SK-N-MC (cell line): ENCODE measurements around the gene CORT.

Experiments used
- DNase-seq: peaks from one replicate; pipeline ENCODE4 v3.0.0-alpha.2; 2011; ENCODE audit warnings: low read depth, low spot score
- H3K27ac ChIP-seq: fragments of 200-600 bp; sonication (generic); 2 replicates; pipeline ENCODE4 v1.5.1; 2016; ENCODE audit warnings: mixed run types
- H3K36me3 ChIP-seq: fragments of 200-600 bp; sonication (generic); 2 replicates; pipeline ENCODE4 v1.6.1; 2017; ENCODE audit warnings: antibody characterized with exemption, low read length, mixed read lengths; ENCODE audit not compliant: insufficient read depth
- H3K4me3 ChIP-seq: fragments of 200-600 bp; sonication (generic); 2 replicates; pipeline ENCODE4 v1.5.1; 2016
- H3K9ac ChIP-seq: fragments of 200-600 bp; sonication (generic); 2 replicates; pipeline ENCODE4 v1.8.0; 2017; ENCODE audit warnings: mixed run types, mixed read lengths; ENCODE audit not compliant: insufficient read length
- H3K9me3 ChIP-seq: fragments of 200-600 bp; sonication (generic); 2 replicates; pipeline ENCODE4 v1.6.1; 2017; ENCODE audit warnings: low read depth, mild to moderate bottlenecking, antibody characterized with exemption, low read length, moderate library complexity, mixed read lengths
- EZH2 ChIP-seq: fragments of 200-600 bp; sonication (generic); IDR thresholded peaks from one replicate; pipeline ENCODE4 v1.6.1; 2017; ENCODE audit warnings: antibody characterized with exemption
- FOXP2 ChIP-seq: optimal IDR thresholded peaks from 2 replicates; pipeline ENCODE3; 2011; ENCODE audit warnings: mild to moderate bottlenecking, moderate library complexity; ENCODE audit not compliant: insufficient read depth; ENCODE audit errors: extremely low read length, control extremely low read depth
- POLR2AphosphoS5 ChIP-seq: IDR thresholded peaks from 2 replicates; pipeline ENCODE4 v1.6.1; 2012; ENCODE audit warnings: mild to moderate bottlenecking, low read depth, low read length, borderline replicate concordance

Gene CORT

DNA sequence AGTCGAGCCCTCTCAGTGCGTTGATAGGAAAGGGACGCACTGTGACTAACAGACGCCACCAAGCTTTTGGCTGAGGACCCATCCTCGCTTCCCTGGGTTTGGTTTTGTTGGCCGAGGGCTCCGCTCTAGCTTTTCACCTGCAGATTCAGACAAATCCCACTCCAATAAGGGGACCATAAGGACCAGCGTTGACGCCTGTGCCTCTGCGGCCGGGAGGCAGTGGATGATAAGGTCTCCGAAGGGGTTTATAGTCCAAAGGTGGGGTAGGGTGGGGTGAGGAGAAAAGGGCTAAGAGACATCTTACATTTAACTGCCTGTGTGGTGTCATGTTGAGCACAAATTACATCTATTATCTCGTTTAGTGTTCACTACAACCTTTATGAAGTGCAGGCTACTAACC lies 25.7 kb downstream of the CORT start:
- H3K9me3 ChIP-seq: no peaks in the 10 kb centered on the region
- peak overlapping the region; percentile 78 for H3K9ac ChIP-seq
- H3K4me3 ChIP-seq: peak overlapping the region; percentile 85
- peaks cover 6% of the 10 kb centered on the region; the same call in 1 of the 2 replicates for H3K36me3 ChIP-seq
- TF ChIP-seq EZH2 (no peak), FOXP2 (no peak), POLR2AphosphoS5 (no peak)
- no peak overlapping the region for H3K27ac ChIP-seq
- DNase-seq: no peak

DNA sequence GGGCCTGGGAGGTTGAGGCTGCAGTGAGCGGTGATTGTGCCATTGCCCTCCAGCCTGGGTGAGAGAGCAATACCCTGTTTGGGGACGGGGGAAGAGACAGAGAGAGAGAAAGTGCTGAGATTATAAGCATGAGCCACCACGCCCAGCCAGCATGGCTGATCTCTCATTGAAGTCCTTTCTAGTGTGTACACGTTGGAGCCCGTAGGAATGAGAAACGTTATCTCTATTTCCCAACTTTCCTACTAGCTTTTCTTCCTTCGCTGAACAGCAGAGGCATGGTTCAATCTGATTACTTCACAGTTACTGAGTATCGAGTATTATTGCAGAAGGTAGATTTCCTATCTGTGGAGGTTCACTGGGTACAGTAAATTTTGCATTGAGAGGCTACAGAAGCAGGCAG lies 29.5 kb downstream of the CORT start:
- H3K36me3 ChIP-seq: no peaks in the 10 kb centered on the region
- no peak for TF ChIP-seq POLR2AphosphoS5
- no peak for TF ChIP-seq FOXP2
- no peaks in the 10 kb centered on the region for H3K9me3 ChIP-seq
- no peak overlapping the region for H3K27ac ChIP-seq
- no peak overlapping the region for H3K9ac ChIP-seq
- no peak for DNase-seq
- H3K4me3 ChIP-seq: no peak overlapping the region

GRCh38 chr1:10480614-10481013 lies 30.8 kb downstream of the CORT start:
- no peak overlapping the region for H3K27ac ChIP-seq
- TF ChIP-seq POLR2AphosphoS5: no peak
- no peak for TF ChIP-seq FOXP2
- TF ChIP-seq EZH2: no peak
- H3K36me3 ChIP-seq: no peaks in the 10 kb centered on the region
- no peak for DNase-seq
- no peak overlapping the region for H3K4me3 ChIP-seq
- no peaks in the 10 kb centered on the region for H3K9me3 ChIP-seq
- no peak overlapping the region for H3K9ac ChIP-seq

- TF ChIP-seq FOXP2: no peak
- no peak for TF ChIP-seq EZH2
- TF ChIP-seq POLR2AphosphoS5: no peak
- Histone ChIP-seq H3K36me3 (no peaks in the 10 kb centered on the region), H3K9me3 (no peaks in the 10 kb centered on the region), H3K27ac (no peak overlapping the region), H3K4me3 (no peak overlapping the region), H3K9ac (no peak overlapping the region)
- no peak for DNase-seq
Observed at GRCh38 chr1:10484521-10484920, 34.7 kb downstream of the CORT start.

GRCh38 chr1:10489291-10490055 lies 39.6 kb downstream of the CORT start:
- TF ChIP-seq FOXP2 (no peak), EZH2 (no peak), POLR2AphosphoS5 (no peak)
- no peaks in the 10 kb centered on the region for H3K36me3 ChIP-seq
- no peak overlapping the region for H3K4me3 ChIP-seq
- H3K27ac ChIP-seq: peak overlapping the region; percentile 9; the same call in 1 of the 2 replicates
- no peak for DNase-seq
- H3K9ac ChIP-seq: peak overlapping the region; percentile 10
- H3K9me3 ChIP-seq: no peaks in the 10 kb centered on the region

DNA sequence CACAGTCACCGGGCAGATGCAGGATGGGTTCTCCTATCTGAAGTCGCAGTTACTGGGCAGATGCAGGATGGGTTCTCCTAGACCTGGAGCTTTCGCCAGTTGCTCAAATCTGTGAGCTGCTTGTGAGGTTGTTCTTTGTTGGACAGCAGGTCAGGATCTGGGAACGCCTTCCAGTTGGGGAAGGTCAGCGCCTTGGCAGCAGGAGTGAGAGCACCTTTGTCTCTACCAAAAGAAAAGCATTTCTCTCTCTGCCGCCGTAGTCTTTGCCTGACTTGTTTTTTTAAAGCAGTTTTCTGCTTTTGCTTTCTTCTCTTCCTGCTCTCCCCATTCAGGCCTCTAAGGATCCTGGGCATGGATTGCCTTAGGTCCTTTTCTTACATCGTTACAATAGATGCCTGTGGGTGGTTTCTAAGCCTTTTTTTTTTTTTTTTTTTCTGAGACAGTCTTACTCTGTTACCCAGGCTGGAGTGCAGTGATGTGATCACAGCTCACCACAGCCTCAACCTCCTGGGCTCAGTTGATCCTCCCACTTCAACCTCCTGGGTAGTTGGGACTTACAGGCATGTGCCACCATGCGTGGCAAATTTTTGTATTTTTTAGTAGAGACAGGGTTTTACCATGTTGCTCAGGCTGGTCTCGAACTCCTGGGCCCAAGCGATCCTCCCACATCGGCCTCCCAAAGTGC lies 40.6 kb downstream of the CORT start:
- DNase-seq: no peak
- peak overlapping the region; percentile 10 for H3K9ac ChIP-seq
- TF ChIP-seq FOXP2 (no peak), POLR2AphosphoS5 (no peak), EZH2 (no peak)
- H3K36me3 ChIP-seq: no peaks in the 10 kb centered on the region
- H3K4me3 ChIP-seq: no peak overlapping the region
- 0 out of 2 replicates have a peak overlapping the region, but pooled peaks have one; percentile 7 for H3K27ac ChIP-seq
- H3K9me3 ChIP-seq: no peaks in the 10 kb centered on the region

GRCh38 chr1:10494418-10494753 lies 44.6 kb downstream of the CORT start:
- no peak overlapping the region for H3K27ac ChIP-seq
- TF ChIP-seq FOXP2 (no peak), POLR2AphosphoS5 (no peak), EZH2 (no peak)
- no peak for DNase-seq
- no peak overlapping the region for H3K9ac ChIP-seq
- no peak overlapping the region for H3K4me3 ChIP-seq
- no peaks in the 10 kb centered on the region for H3K9me3 ChIP-seq
- no peaks in the 10 kb centered on the region for H3K36me3 ChIP-seq

- no peak for DNase-seq
- Histone ChIP-seq H3K27ac (no peak overlapping the region), H3K9ac (no peak overlapping the region), H3K9me3 (no peaks in the 10 kb centered on the region), H3K4me3 (peak overlapping the region; percentile 20; the same call in 1 of the 2 replicates), H3K36me3 (no peaks in the 10 kb centered on the region)
- TF ChIP-seq POLR2AphosphoS5 (no peak), FOXP2 (peak; percentile 27)
Observed at GRCh38 chr1:10494754-10495474, 45.1 kb downstream of the CORT start.
